K562 (cell line): ENCODE measurements around the gene P4HTM. TPM values are rescaled to one million over a fixed set of nuclear protein-coding genes. Genes with fewer than 3 reads are reported as not detected.

Experiments used
- ATF1 ChIP-seq, 2 experiments: fragments of 450-650 bp in 1 of 2; IDR thresholded peaks; 2 replicates each; pipeline ENCODE4 v1.6.1; 2016; ENCODE audit warnings: missing compliant biosample characterization in 1 of 2, missing genetic modification characterization in 1 of 2
- CREB1 ChIP-seq, 2 experiments: sonication (generic) in 1 of 2; formaldehyde crosslinking in 1 of 2; IDR thresholded peaks; 2 replicates each; pipeline versions ENCODE4 v1.6.1 to v1.8.0; 2012 to 2022; ENCODE audit warnings: inconsistent platforms in 1 of 2, mild to moderate bottlenecking in 1 of 2, missing genetic modification reagents in 1 of 2, moderate library complexity in 1 of 2
- ID3 ChIP-seq, 2 experiments: fragments of 250-450 bp in 1 of 2; fragments of 450-650 bp in 1 of 2; sonication (Bioruptor Pico) in 1 of 2; IDR thresholded peaks; 2 replicates each; pipeline versions ENCODE4 v1.6.1 to v1.8.0; 2016 to 2021; ENCODE audit warnings: mild to moderate bottlenecking in 2 of 2, moderate library complexity in 2 of 2, missing compliant biosample characterization in 1 of 2, missing genetic modification characterization in 1 of 2
- POLR2AphosphoS5 ChIP-seq: IDR thresholded peaks from 2 replicates; pipeline ENCODE4 v1.6.1; 2011; ENCODE audit warnings: mild to moderate bottlenecking, low read depth, low read length, moderate library complexity; ENCODE audit not compliant: control insufficient read depth, insufficient read depth
- REST ChIP-seq, 2 experiments: fragments of 450-650 bp; formaldehyde crosslinking in 1 of 2; IDR thresholded peaks; 2 replicates each; pipeline versions ENCODE4 v1.4.0 to v1.6.1; 2014 to 2020; ENCODE audit warnings: mild to moderate bottlenecking in 2 of 2, borderline replicate concordance in 1 of 2, low read depth in 1 of 2
- ZBTB17 ChIP-seq: fragments of 450-650 bp; formaldehyde crosslinking; IDR thresholded peaks from 2 replicates; pipeline ENCODE4 v1.4.0; 2020; ENCODE audit warnings: mild to moderate bottlenecking
- polyA plus RNA-seq, 8 experiments: library from polyadenylated mRNA; depleted of rRNA in 4 of 8; stranded (reverse) in 5 of 8; unstranded in 3 of 8; fragments of >200 nt; fragmentation: Nextera tagmentation in 2 of 8; fragmentation: Illumina TruSeq in 1 of 8; extraction: Ambion mirVana in 2 of 8; extraction: Trizol in 1 of 8; gene quantifications; 2 replicates each; pipeline versions ENCODE4 v1.2.1 to v1.2.3, GENCODE V29; 2011 to 2014; ENCODE audit warnings: inconsistent platforms in 1 of 8, missing spikeins in 1 of 8
- total RNA-seq, 7 experiments: library from RNA; depleted of rRNA in 6 of 7; stranded (reverse); fragments of >200 nt in 6 of 7; fragmentation: Illumina TruSeq in 2 of 7; extraction: Trizol in 2 of 7; gene quantifications; 2 replicates each; pipeline versions ENCODE4 v1.2.1 to v1.2.3, GENCODE V29; 2011 to 2021; ENCODE audit warnings: low replicate concordance in 1 of 7
- TF ChIP-seq, protein P1 (sequence below): fragments of 250-450 bp; sonication (Bioruptor Pico); IDR thresholded peaks from 2 replicates; pipeline ENCODE4 v1.8.0; 2021; ENCODE audit warnings: moderate library complexity, mild to moderate bottlenecking, inconsistent platforms
- TF ChIP-seq, protein P2 (sequence below): fragments of 450-650 bp; formaldehyde crosslinking; conservative IDR thresholded peaks from 2 replicates; pipeline ENCODE4 v1.4.0; 2022; ENCODE audit warnings: mild to moderate bottlenecking, missing genetic modification characterization
- TF ChIP-seq, protein P3 (sequence below), 3 experiments: fragments of 200-800 bp in 1 of 3; fragments of 250-450 bp in 1 of 3; fragments of 450-650 bp in 1 of 3; sonication (Bioruptor Pico) in 1 of 3; sonication (Bioruptor generic) in 1 of 3; formaldehyde crosslinking in 1 of 3; IDR thresholded peaks; 2 replicates each; pipeline versions ENCODE4 v1.6.1 to v1.8.0; 2016 to 2022; ENCODE audit warnings: mild to moderate bottlenecking in 2 of 3, missing genetic modification characterization in 2 of 3, missing compliant biosample characterization in 1 of 3, moderate library complexity in 1 of 3

Gene P4HTM
- total and polyA plus RNA-seq, 9 of the 15 experiments (the other 6 are each of a cell fraction or from before 2014, with no cell fraction given), result 0.09 to 0.66 (median 0.25) TPM; not detected in 2

DNA sequence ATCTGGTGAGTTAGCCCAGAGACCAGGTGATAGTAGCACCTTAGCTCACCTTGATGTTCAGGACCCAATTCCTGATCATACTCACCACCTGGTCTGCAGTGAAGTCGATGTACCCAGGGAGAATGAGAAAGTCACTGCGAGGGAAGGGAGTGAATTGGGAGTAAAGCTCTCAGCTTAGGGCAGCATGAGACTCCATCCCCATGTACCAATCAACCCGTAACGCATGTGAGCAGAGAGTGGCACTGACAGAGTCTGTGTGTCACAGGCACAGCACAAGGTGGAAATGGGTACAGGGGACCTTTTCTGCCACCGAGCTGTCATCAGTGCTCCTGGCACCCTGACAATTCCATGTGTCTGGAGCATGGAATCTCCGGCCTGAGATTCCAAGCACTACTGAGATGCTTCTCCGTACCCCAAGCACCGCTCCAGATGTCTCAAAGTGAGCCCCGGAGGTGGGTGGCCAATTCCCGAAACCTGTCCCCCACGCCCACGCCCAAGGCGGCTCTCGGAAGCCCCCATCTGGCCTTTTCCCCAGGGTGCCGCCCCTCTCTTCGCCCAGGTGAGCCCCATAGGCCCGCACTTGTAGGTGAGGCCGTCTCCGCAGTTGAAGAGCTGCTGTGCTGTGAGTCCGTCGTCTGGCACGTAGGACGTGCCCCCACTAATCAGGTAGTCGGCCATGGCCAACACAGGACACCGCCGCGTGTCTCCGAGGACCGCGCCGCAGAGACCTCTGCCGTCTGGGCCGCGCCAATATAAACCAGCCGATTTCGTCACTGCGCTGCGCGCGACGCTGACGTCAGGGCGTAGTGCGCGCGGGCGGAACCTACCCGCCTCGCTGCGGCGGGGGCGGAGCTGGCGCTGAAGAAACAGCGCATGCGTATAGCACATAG lies 38.9 kb downstream of the P4HTM start, which contains the start of gene IMPDH2 (continued):
- TF ChIP-seq ZBTB17 (peak; percentile 67; the same call in 1 of the 2 replicates), ATF1 (CRISPR knock-in tag; IDR thresholded peaks at IDR 0.05) (peak; percentile 82), ATF1 (tag; IDR thresholded peaks at IDR 0.05) (peak; percentile 97), POLR2AphosphoS5 (peak; percentile 97), ID3 (CRISPR knock-in tag; IDR thresholded peaks at IDR 0.05) (no peak), ID3 (tag; IDR thresholded peaks at IDR 0.05) (peak; percentile 62), REST (IDR thresholded peaks at IDR 0.05; ENCODE audit: borderline replicate concordance) (no peak; the same call in 1 of the 2 replicates), REST (CRISPR knock-in tag; IDR thresholded peaks at IDR 0.05; ENCODE audit: low read depth) (peak; percentile 80), CREB1 (IDR thresholded peaks at IDR 0.05) (peak; percentile 98), CREB1 (CRISPR knock-in tag; IDR thresholded peaks at IDR 0.05) (peak; percentile 97)
- TF ChIP-seq, protein P1, sequence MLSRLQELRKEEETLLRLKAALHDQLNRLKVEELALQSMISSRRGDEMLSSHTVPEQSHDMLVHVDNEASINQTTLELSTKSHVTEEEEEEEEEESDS (CRISPR knock-in tag), result no peak
- TF ChIP-seq, protein P2, sequence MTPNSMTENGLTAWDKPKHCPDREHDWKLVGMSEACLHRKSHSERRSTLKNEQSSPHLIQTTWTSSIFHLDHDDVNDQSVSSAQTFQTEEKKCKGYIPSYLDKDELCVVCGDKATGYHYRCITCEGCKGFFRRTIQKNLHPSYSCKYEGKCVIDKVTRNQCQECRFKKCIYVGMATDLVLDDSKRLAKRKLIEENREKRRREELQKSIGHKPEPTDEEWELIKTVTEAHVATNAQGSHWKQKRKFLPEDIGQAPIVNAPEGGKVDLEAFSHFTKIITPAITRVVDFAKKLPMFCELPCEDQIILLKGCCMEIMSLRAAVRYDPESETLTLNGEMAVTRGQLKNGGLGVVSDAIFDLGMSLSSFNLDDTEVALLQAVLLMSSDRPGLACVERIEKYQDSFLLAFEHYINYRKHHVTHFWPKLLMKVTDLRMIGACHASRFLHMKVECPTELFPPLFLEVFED (CRISPR knock-in tag), result peak; percentile 44; the same call in 1 of the 2 replicates
- TF ChIP-seq, protein P3, sequence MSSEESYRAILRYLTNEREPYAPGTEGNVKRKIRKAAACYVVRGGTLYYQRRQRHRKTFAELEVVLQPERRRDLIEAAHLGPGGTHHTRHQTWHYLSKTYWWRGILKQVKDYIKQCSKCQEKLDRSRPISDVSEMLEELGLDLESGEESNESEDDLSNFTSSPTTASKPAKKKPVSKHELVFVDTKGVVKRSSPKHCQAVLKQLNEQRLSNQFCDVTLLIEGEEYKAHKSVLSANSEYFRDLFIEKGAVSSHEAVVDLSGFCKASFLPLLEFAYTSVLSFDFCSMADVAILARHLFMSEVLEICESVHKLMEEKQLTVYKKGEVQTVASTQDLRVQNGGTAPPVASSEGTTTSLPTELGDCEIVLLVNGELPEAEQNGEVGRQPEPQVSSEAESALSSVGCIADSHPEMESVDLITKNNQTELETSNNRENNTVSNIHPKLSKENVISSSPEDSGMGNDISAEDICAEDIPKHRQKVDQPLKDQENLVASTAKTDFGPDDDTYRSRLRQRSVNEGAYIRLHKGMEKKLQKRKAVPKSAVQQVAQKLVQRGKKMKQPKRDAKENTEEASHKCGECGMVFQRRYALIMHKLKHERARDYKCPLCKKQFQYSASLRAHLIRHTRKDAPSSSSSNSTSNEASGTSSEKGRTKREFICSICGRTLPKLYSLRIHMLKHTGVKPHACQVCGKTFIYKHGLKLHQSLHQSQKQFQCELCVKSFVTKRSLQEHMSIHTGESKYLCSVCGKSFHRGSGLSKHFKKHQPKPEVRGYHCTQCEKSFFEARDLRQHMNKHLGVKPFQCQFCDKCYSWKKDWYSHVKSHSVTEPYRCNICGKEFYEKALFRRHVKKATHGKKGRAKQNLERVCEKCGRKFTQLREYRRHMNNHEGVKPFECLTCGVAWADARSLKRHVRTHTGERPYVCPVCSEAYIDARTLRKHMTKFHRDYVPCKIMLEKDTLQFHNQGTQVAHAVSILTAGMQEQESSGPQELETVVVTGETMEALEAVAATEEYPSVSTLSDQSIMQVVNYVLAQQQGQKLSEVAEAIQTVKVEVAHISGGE (CRISPR knock-in tag; IDR thresholded peaks at IDR 0.05), result 0 out of 6 replicates have a peak, but pooled peaks of 1 of the 3 experiments have one; percentile 24
